ENCODE data around the gene C2CD4A.
"Not testable (repeated sequence)": the region's sequence is repeated elsewhere in the genome, so short reads cannot be mapped to it uniquely, and the experiment has no call there.

C2CD4A gene

GRCh38 chr15:62066663-62067447, at the start of gene C2CD4A:
Gene C2CD4A, plus strand, starts transcription at chr15:62066977. Its CDS starts 637 bp downstream, at chr15:62067614.
- DNase-seq (peak; percentile 67), ATAC-seq (peak; percentile 65)
- Mint-ChIP-seq H3K4me3 (peak within 1 kb of the TSS; percentile 83), H3K27ac (peak within 1 kb of the TSS; percentile 64), H3K36me3 (ENCODE audit: low read depth) (peaks cover 2% of the 10 kb centered on the region), H3K9me3 (no peaks in the 10 kb centered on the region), H3K27me3 (peaks cover 34% of the 10 kb centered on the region), H3K4me1 (peaks cover 32% of the 10 kb centered on the region)

GRCh38 chr15:62020576-62021160, 46.1 kb upstream of the C2CD4A start:
- Mint-ChIP-seq H3K9me3 (peaks cover 4% of the 10 kb centered on the region), H3K27ac (no peak overlapping the region), H3K27me3 (no peaks in the 10 kb centered on the region), H3K4me1 (no peaks in the 10 kb centered on the region), H3K4me3 (no peak overlapping the region), H3K36me3 (ENCODE audit: low read depth) (peaks cover 64% of the 10 kb centered on the region)
- ATAC-seq (no peak), DNase-seq (no peak)

GRCh38 chr15:62021991-62022600, 44.7 kb upstream of the C2CD4A start:
- H3K4me3 Mint-ChIP-seq: no peak overlapping the region
- no peak overlapping the region for H3K27ac Mint-ChIP-seq
- DNase-seq: no peak
- H3K4me1 Mint-ChIP-seq: peaks cover 6% of the 10 kb centered on the region
- H3K27me3 Mint-ChIP-seq: no peaks in the 10 kb centered on the region
- peaks cover 56% of the 10 kb centered on the region for H3K36me3 Mint-ChIP-seq (ENCODE audit: low read depth)
- peaks cover 4% of the 10 kb centered on the region for H3K9me3 Mint-ChIP-seq
- no peak for ATAC-seq

- H3K27me3 Mint-ChIP-seq: no peaks in the 10 kb centered on the region
- peaks cover 39% of the 10 kb centered on the region for H3K36me3 Mint-ChIP-seq (ENCODE audit: low read depth)
- DNase-seq (no peak), ATAC-seq (no peak)
- H3K4me3 Mint-ChIP-seq: no peak overlapping the region
- no peak overlapping the region for H3K27ac Mint-ChIP-seq
- peaks cover 16% of the 10 kb centered on the region for H3K4me1 Mint-ChIP-seq
- H3K9me3 Mint-ChIP-seq: no peaks in the 10 kb centered on the region
Observed at GRCh38 chr15:62026487-62027262, 40.1 kb upstream of the C2CD4A start.

GRCh38 chr15:62027263-62027565, 39.6 kb upstream of the C2CD4A start:
- Mint-ChIP-seq H3K4me1 (peaks cover 16% of the 10 kb centered on the region), H3K27me3 (no peaks in the 10 kb centered on the region), H3K9me3 (no peaks in the 10 kb centered on the region), H3K27ac (peak overlapping the region; percentile 30), H3K4me3 (no peak overlapping the region), H3K36me3 (ENCODE audit: low read depth) (peaks cover 33% of the 10 kb centered on the region)
- ATAC-seq (no peak), DNase-seq (no peak)

GRCh38 chr15:62027916-62028315, 38.9 kb upstream of the C2CD4A start:
- Mint-ChIP-seq H3K4me1 (peaks cover 16% of the 10 kb centered on the region), H3K4me3 (no peak overlapping the region), H3K27me3 (no peaks in the 10 kb centered on the region), H3K27ac (no peak overlapping the region), H3K36me3 (ENCODE audit: low read depth) (peaks cover 30% of the 10 kb centered on the region), H3K9me3 (no peaks in the 10 kb centered on the region)
- DNase-seq (no peak), ATAC-seq (no peak)

GRCh38 chr15:62035256-62035924, 31.4 kb upstream of the C2CD4A start:
- Mint-ChIP-seq H3K27me3 (no peaks in the 10 kb centered on the region), H3K4me1 (peaks cover 9% of the 10 kb centered on the region), H3K27ac (no peak overlapping the region), H3K4me3 (no peak overlapping the region), H3K9me3 (no peaks in the 10 kb centered on the region), H3K36me3 (ENCODE audit: low read depth) (peaks cover 25% of the 10 kb centered on the region)
- DNase-seq: no peak
- peak; percentile 52 for ATAC-seq

- no peak for DNase-seq
- Mint-ChIP-seq H3K9me3 (no peaks in the 10 kb centered on the region), H3K4me1 (peaks cover 26% of the 10 kb centered on the region), H3K27me3 (no peaks in the 10 kb centered on the region), H3K36me3 (ENCODE audit: low read depth) (peaks cover 11% of the 10 kb centered on the region), H3K4me3 (peak overlapping the region; percentile 53), H3K27ac (peak overlapping the region; percentile 65)
- ATAC-seq: peak; percentile 72
Observed at GRCh38 chr15:62046078-62046743, 20.6 kb upstream of the C2CD4A start.

GRCh38 chr15:62047282-62047827, 19.4 kb upstream of the C2CD4A start:
- no peaks in the 10 kb centered on the region for H3K27me3 Mint-ChIP-seq
- H3K4me1 Mint-ChIP-seq: peaks cover 35% of the 10 kb centered on the region
- H3K4me3 Mint-ChIP-seq: no peak overlapping the region

GRCh38 chr15:62048254-62048653, 18.5 kb upstream of the C2CD4A start:
- H3K4me1 Mint-ChIP-seq: peaks cover 42% of the 10 kb centered on the region
- ATAC-seq: not testable (repeated sequence)

More at GRCh38 chr15:62047282-62047827, 19.4 kb upstream of the C2CD4A start:
- no peak for ATAC-seq
- H3K9me3 Mint-ChIP-seq: no peaks in the 10 kb centered on the region
- no peak overlapping the region for H3K27ac Mint-ChIP-seq
- H3K36me3 Mint-ChIP-seq (ENCODE audit: low read depth): peaks cover 12% of the 10 kb centered on the region
- no peak for DNase-seq

GRCh38 chr15:62050115-62050514, 16.7 kb upstream of the C2CD4A start:
- DNase-seq: no peak
- no peak overlapping the region for H3K4me3 Mint-ChIP-seq
- no peaks in the 10 kb centered on the region for H3K9me3 Mint-ChIP-seq
- no peak overlapping the region for H3K27ac Mint-ChIP-seq
- ATAC-seq: no peak
- peaks cover 8% of the 10 kb centered on the region for H3K36me3 Mint-ChIP-seq (ENCODE audit: low read depth)
- H3K4me1 Mint-ChIP-seq: peaks cover 61% of the 10 kb centered on the region
- H3K27me3 Mint-ChIP-seq: no peaks in the 10 kb centered on the region

More at GRCh38 chr15:62048254-62048653, 18.5 kb upstream of the C2CD4A start:
- DNase-seq; H3K27ac Mint-ChIP-seq; H3K27me3 Mint-ChIP-seq; H3K9me3 Mint-ChIP-seq; H3K4me3 Mint-ChIP-seq; H3K36me3 Mint-ChIP-seq (ENCODE audit: low read depth): not testable (repeated sequence)

- Mint-ChIP-seq H3K27ac (no peak overlapping the region), H3K4me3 (no peak overlapping the region), H3K27me3 (no peaks in the 10 kb centered on the region)
Observed at GRCh38 chr15:62051166-62051565, 15.6 kb upstream of the C2CD4A start.

GRCh38 chr15:62052713-62053112, 14.1 kb upstream of the C2CD4A start:
- no peaks in the 10 kb centered on the region for H3K9me3 Mint-ChIP-seq
- ATAC-seq: no peak
- H3K4me1 Mint-ChIP-seq: peaks cover 59% of the 10 kb centered on the region
- no peak overlapping the region for H3K27ac Mint-ChIP-seq
- no peaks in the 10 kb centered on the region for H3K27me3 Mint-ChIP-seq
- H3K36me3 Mint-ChIP-seq (ENCODE audit: low read depth): peaks cover 11% of the 10 kb centered on the region
- no peak overlapping the region for H3K4me3 Mint-ChIP-seq
- DNase-seq: no peak

More at GRCh38 chr15:62051166-62051565, 15.6 kb upstream of the C2CD4A start:
- H3K4me1 Mint-ChIP-seq: peaks cover 58% of the 10 kb centered on the region
- peaks cover 8% of the 10 kb centered on the region for H3K36me3 Mint-ChIP-seq (ENCODE audit: low read depth)
- ATAC-seq (no peak), DNase-seq (no peak)
- H3K9me3 Mint-ChIP-seq: no peaks in the 10 kb centered on the region

All from activated naive CD8-positive, alpha-beta T cell treated with anti-CD3 and anti-CD28 coated beads, Interleukin-2, amount 50 U/mL, for 24 hours (primary cell).